IPS-11a (cell line): ENCODE results near the gene GUCA2A.

Experiments
- H3K4me3 ChIP-seq: one replicate; pipeline ENCODE4 v1.5.1; 2013; ENCODE audit warnings: low read depth, low read length, control low read depth

The GUCA2A gene

GRCh38 chr1:42177541-42177981 is 13.0 kb upstream of the GUCA2A start:
- H3K4me3 ChIP-seq, result no peak overlapping the region

GRCh38 chr1:42176902-42177519 is 12.5 kb upstream of the GUCA2A start:
- no peak overlapping the region for H3K4me3 ChIP-seq

GRCh38 chr1:42175314-42176054 is 10.9 kb upstream of the GUCA2A start:
- H3K4me3 ChIP-seq, result no peak overlapping the region

- H3K4me3 ChIP-seq, result no peak overlapping the region
Observed at GRCh38 chr1:42173961-42174735, 9.6 kb upstream of the GUCA2A start.

- no peak overlapping the region for H3K4me3 ChIP-seq
Observed at GRCh38 chr1:42173155-42173933, 8.8 kb upstream of the GUCA2A start.

GRCh38 chr1:42172381-42173133 is 8.0 kb upstream of the GUCA2A start:
- H3K4me3 ChIP-seq, result no peak overlapping the region

GRCh38 chr1:42171679-42172266 is 7.2 kb upstream of the GUCA2A start:
- H3K4me3 ChIP-seq, result no peak overlapping the region

GRCh38 chr1:42170779-42171621 is 6.5 kb upstream of the GUCA2A start:
- H3K4me3 ChIP-seq, result no peak overlapping the region

GRCh38 chr1:42168763-42169162 is 4.2 kb upstream of the GUCA2A start:
- H3K4me3 ChIP-seq, result no peak overlapping the region

- H3K4me3 ChIP-seq, result no peak overlapping the region
Observed at GRCh38 chr1:42168391-42168670, 3.8 kb upstream of the GUCA2A start.

- no peak overlapping the region for H3K4me3 ChIP-seq
Observed at GRCh38 chr1:42167611-42168390, 3.3 kb upstream of the GUCA2A start.

- H3K4me3 ChIP-seq, result no peak overlapping the region
Observed at GRCh38 chr1:42165511-42166210, 1.1 kb upstream of the GUCA2A start.

GRCh38 chr1:42163536-42164503 is 725 bp downstream of the GUCA2A start:
- H3K4me3 ChIP-seq, result no peak overlapping the region

GRCh38 chr1:42163114-42163513 is 1.4 kb downstream of the GUCA2A start:
- H3K4me3 ChIP-seq, result no peak overlapping the region

- no peak overlapping the region for H3K4me3 ChIP-seq
Observed at GRCh38 chr1:42162181-42162580, 2.4 kb downstream of the GUCA2A start.

GRCh38 chr1:42158189-42158588 is 6.4 kb downstream of the GUCA2A start:
- no peak overlapping the region for H3K4me3 ChIP-seq

- no peak overlapping the region for H3K4me3 ChIP-seq
Observed at GRCh38 chr1:42157667-42158066, 6.9 kb downstream of the GUCA2A start.
